K562 (cell line): ENCODE data around the gene SETDB1. TPM values are rescaled to one million over a fixed set of nuclear protein-coding genes. Genes with fewer than 3 reads are reported as not detected.

Source experiments
- ATAC-seq: fragments of 200-7000 bp; cut with Tn5 transposase; 3 replicates; pipeline ENCODE4 v1.9.1; 2020; ENCODE audit warnings: moderate library complexity
- BruUV-seq: library from RNA; stranded (reverse); fragments of 400-500 nt; replicated peaks from 2 replicates; lab custom pipeline; 2021; lab: Mats Ljungman, UMichigan
- CTCF ChIA-PET: fragments of 300-600 bp; formaldehyde crosslinking; extraction: SDS; loops from one replicate; lab custom pipeline; 2021; ENCODE audit warnings: low intra/inter-chr PET ratio; lab: Yijun Ruan, JAX
- POLR2A ChIA-PET: fragments of 300-600, 350-650 bp; sonication (Branson Sonifier 250); formaldehyde crosslinking; extraction: SDS; loops from one replicate; lab custom pipeline; 2021; ENCODE audit warnings: antibody characterized with exemption, inconsistent platforms; lab: Yijun Ruan, JAX
- DNase-seq, 4 experiments: peaks; one replicate each; pipeline versions ENCODE4 v3.0.0 to v3.0.0-alpha.2; 2011 to 2018; ENCODE audit warnings: low spot score in 3 of 4, mixed read lengths in 3 of 4; ENCODE audit errors: extremely low read depth in 1 of 4
- FAIRE-seq: peaks from 2 replicates; lab custom pipeline; 2011; peaks lifted over from hg19 to GRCh38; lab: Jason Lieb, UNC
- H2AFZ ChIP-seq: 2 replicates; pipeline ENCODE4 v1.6.0; 2011; ENCODE audit warnings: low read depth, low read length, control low read depth, inconsistent platforms
- H3K27ac ChIP-seq: fragments of 200-600 bp; 3 replicates; pipeline ENCODE4 v1.8.0; 2011; ENCODE audit warnings: low read depth, mild to moderate bottlenecking, control low read depth, inconsistent platforms, low read length, moderate library complexity, mixed read lengths; ENCODE audit errors: extremely low read depth
- H3K27me3 ChIP-seq, 2 experiments: fragments of 300-600 bp in 1 of 2; 2 replicates in 1 of 2; 3 replicates in 1 of 2; pipeline versions ENCODE4 v1.6.0 to v1.8.0; 2011; ENCODE audit warnings: inconsistent platforms in 2 of 2, low read length in 2 of 2, mild to moderate bottlenecking in 1 of 2, mixed read lengths in 1 of 2, moderate library complexity in 1 of 2; ENCODE audit not compliant: control insufficient read depth in 2 of 2, insufficient read depth in 2 of 2
- H3K36me3 ChIP-seq: fragments of 300-600 bp; 3 replicates; pipeline ENCODE4 v1.8.0; 2011; ENCODE audit warnings: mild to moderate bottlenecking, low read length, inconsistent platforms; ENCODE audit not compliant: control insufficient read depth, insufficient read depth
- H3K4me1 ChIP-seq, 2 experiments: fragments of 200-600 bp in 1 of 2; replicated peaks in 1 of 2; 2 replicates in 1 of 2; 3 replicates in 1 of 2; pipeline versions ENCODE4 v1.5.1 to v1.8.0; 2011; ENCODE audit warnings: inconsistent platforms in 2 of 2, low read length in 2 of 2, mild to moderate bottlenecking in 1 of 2, mixed read lengths in 1 of 2, moderate library complexity in 1 of 2; ENCODE audit not compliant: control insufficient read depth in 2 of 2, insufficient read depth in 2 of 2
- H3K4me2 ChIP-seq: 2 replicates; pipeline ENCODE4 v1.6.1; 2011; ENCODE audit warnings: low read length, control low read depth, inconsistent platforms, mixed read lengths; ENCODE audit not compliant: insufficient read depth
- H3K4me3 ChIP-seq: fragments of 200-600 bp; sonication (generic), shearing (Covaris generic); 2 replicates; pipeline ENCODE4 v1.5.1; 2016; ENCODE audit warnings: control low read depth, inconsistent platforms
- H3K79me2 ChIP-seq: fragments of 200-600 bp; 3 replicates; pipeline ENCODE4 v1.8.0; 2011; ENCODE audit warnings: low read length, inconsistent platforms; ENCODE audit not compliant: control insufficient read depth, insufficient read depth
- H3K9ac ChIP-seq, 2 experiments: 2 replicates each; pipeline versions ENCODE4 v1.6.0 to v1.6.1; 2011; ENCODE audit warnings: low read depth in 2 of 2, low read length in 2 of 2, control low read depth in 1 of 2, inconsistent platforms in 1 of 2, mild to moderate bottlenecking in 1 of 2, mixed read lengths in 1 of 2; ENCODE audit not compliant: insufficient read depth in 1 of 2
- H3K9me1 ChIP-seq: one replicate; pipeline ENCODE4 v1.6.0; 2011; ENCODE audit warnings: inconsistent platforms, mild to moderate bottlenecking, low read length, moderate library complexity; ENCODE audit not compliant: control insufficient read depth, insufficient read depth
- H3K9me3 ChIP-seq: replicated peaks from 2 replicates; pipeline ENCODE4 v1.5.1; 2011; ENCODE audit warnings: low read depth, low read length, inconsistent platforms; ENCODE audit not compliant: control insufficient read depth, insufficient read depth
- H4K20me1 ChIP-seq: replicated peaks from 2 replicates; pipeline ENCODE4 v1.6.1; 2011; ENCODE audit warnings: low read length, inconsistent platforms, mixed read lengths; ENCODE audit not compliant: control insufficient read depth, insufficient read depth
- FOXP1 ChIP-seq: sonication (generic); formaldehyde crosslinking; IDR thresholded peaks from 2 replicates; pipeline ENCODE4 v1.8.0; 2022; ENCODE audit warnings: mild to moderate bottlenecking, missing genetic modification reagents
- SRSF1 ChIP-seq: fragments of 200-400 bp; formaldehyde crosslinking; IDR thresholded peaks from 2 replicates; pipeline ENCODE4 v1.6.1; 2017; ENCODE audit warnings: mild to moderate bottlenecking, low read depth, low read length, moderate library complexity
- ZNF146 ChIP-seq: IDR thresholded peaks from one replicate; pipeline ENCODE4 v1.6.1; 2018; ENCODE audit warnings: missing compliant biosample characterization; ENCODE audit not compliant: unreplicated experiment
- WGBS: fragments of 100-300 bp; shearing (Covaris generic); methylation state at CpG from one replicate; pipeline ENCODE4 v1.1.6; 2016; ENCODE audit warnings: low coverage, mixed read lengths; ENCODE audit not compliant: insufficient coverage; ENCODE audit errors: missing lambda C conversion rate; 5-methylcytosine and 5-hydroxymethylcytosine counted together
- in situ Hi-C: fragments of 300-500 bp; cut with MboI; formaldehyde crosslinking; loops from 4 replicates; pipeline ENCODE4 v1.15.0; 2018; ENCODE audit warnings: inconsistent platforms, mixed read lengths
- intact Hi-C: fragments of 100-400 bp; cut with micrococcal nuclease; formaldehyde crosslinking; loops from 2 replicates; pipeline ENCODE4 v1.14.2; 2022
- polyA plus RNA-seq, 8 experiments: library from polyadenylated mRNA; depleted of rRNA in 4 of 8; stranded (reverse) in 5 of 8; unstranded in 3 of 8; fragments of >200 nt; fragmentation: Nextera tagmentation in 2 of 8; fragmentation: Illumina TruSeq in 1 of 8; extraction: Ambion mirVana in 2 of 8; extraction: Trizol in 1 of 8; gene quantifications; 2 replicates each; pipeline versions ENCODE4 v1.2.1 to v1.2.3, GENCODE V29; 2011 to 2014; ENCODE audit warnings: inconsistent platforms in 1 of 8, missing spikeins in 1 of 8
- total RNA-seq, 7 experiments: library from RNA; depleted of rRNA in 6 of 7; stranded (reverse); fragments of >200 nt in 6 of 7; fragmentation: Illumina TruSeq in 2 of 7; extraction: Trizol in 2 of 7; gene quantifications; 2 replicates each; pipeline versions ENCODE4 v1.2.1 to v1.2.3, GENCODE V29; 2011 to 2021; ENCODE audit warnings: low replicate concordance in 1 of 7
- TF ChIP-seq, protein P1 (sequence below): fragments of 450-650 bp; IDR thresholded peaks from 2 replicates; pipeline ENCODE4 v1.6.1; 2016; ENCODE audit warnings: mild to moderate bottlenecking

Gene SETDB1
- total and polyA plus RNA-seq, 9 of the 15 experiments (the other 6 are each of a cell fraction or from before 2014, with no cell fraction given): 21.5 to 64.4 (median 42.0) TPM

GRCh38 chr1:150902751-150903150 lies 23.4 kb upstream of the SETDB1 start:
- Histone ChIP-seq H3K4me3 (no peak overlapping the region), H3K9ac (no peak overlapping the region), H3K36me3 (no peaks in the 10 kb centered on the region), H3K27me3 (no peaks in the 10 kb centered on the region), H3K9me3 (no peaks in the 10 kb centered on the region), H3K79me2 (no peaks in the 10 kb centered on the region), H3K4me1 (0 out of 5 replicates have a peak, but pooled peaks cover 0 to 2% of the 10 kb centered on the region in 2 experiments), H3K9me1 (no peaks in the 10 kb centered on the region), H3K4me2 (no peak overlapping the region), H4K20me1 (no peaks in the 10 kb centered on the region), H3K27ac (no peak overlapping the region), H2AFZ (no peak overlapping the region)
- ChIA-PET POLR2A (no interaction called here), CTCF (no interaction called here)
- in situ Hi-C loops (no loop called here), intact Hi-C loops (no loop called here)
- FAIRE-seq (no peak), DNase-seq (no peak), ATAC-seq (no peak)
- TF ChIP-seq ZNF146 (CRISPR knock-in tag) (no peak), SRSF1 (no peak), FOXP1 (no peak)
- TF ChIP-seq, protein P1, sequence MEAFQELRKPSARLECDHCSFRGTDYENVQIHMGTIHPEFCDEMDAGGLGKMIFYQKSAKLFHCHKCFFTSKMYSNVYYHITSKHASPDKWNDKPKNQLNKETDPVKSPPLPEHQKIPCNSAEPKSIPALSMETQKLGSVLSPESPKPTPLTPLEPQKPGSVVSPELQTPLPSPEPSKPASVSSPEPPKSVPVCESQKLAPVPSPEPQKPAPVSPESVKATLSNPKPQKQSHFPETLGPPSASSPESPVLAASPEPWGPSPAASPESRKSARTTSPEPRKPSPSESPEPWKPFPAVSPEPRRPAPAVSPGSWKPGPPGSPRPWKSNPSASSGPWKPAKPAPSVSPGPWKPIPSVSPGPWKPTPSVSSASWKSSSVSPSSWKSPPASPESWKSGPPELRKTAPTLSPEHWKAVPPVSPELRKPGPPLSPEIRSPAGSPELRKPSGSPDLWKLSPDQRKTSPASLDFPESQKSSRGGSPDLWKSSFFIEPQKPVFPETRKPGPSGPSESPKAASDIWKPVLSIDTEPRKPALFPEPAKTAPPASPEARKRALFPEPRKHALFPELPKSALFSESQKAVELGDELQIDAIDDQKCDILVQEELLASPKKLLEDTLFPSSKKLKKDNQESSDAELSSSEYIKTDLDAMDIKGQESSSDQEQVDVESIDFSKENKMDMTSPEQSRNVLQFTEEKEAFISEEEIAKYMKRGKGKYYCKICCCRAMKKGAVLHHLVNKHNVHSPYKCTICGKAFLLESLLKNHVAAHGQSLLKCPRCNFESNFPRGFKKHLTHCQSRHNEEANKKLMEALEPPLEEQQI: no peak
- no TSS peak for BruUV-seq
- WGBS: 38% methylated on average over 1 of the region's 1 CpG
